DMS 273 (cell line): ENCODE results near the gene UBASH3A.

ENCODE experiments used
- DNase-seq: peaks from one replicate; lab custom pipeline; 2025; ENCODE audit not compliant: unreplicated experiment; lab: John Stamatoyannopoulos, UW

Gene UBASH3A

GRCh38 chr21:42374457-42374856 lies 29.2 kb upstream of the UBASH3A start:
- DNase-seq, result no peak

GRCh38 chr21:42374864-42375499 lies 28.7 kb upstream of the UBASH3A start:
- DNase-seq, result peak; percentile 14

- no peak for DNase-seq
Measured at GRCh38 chr21:42375506-42375905, 28.2 kb upstream of the UBASH3A start.

- no peak for DNase-seq
Measured at GRCh38 chr21:42375966-42376337, 27.8 kb upstream of the UBASH3A start.

- DNase-seq, result no peak
Measured at GRCh38 chr21:42376338-42376982, 27.2 kb upstream of the UBASH3A start.

- DNase-seq, result no peak
Measured at GRCh38 chr21:42377211-42377950, 26.3 kb upstream of the UBASH3A start.

GRCh38 chr21:42377951-42378340 lies 25.8 kb upstream of the UBASH3A start:
- DNase-seq, result no peak

- DNase-seq, result no peak
Measured at GRCh38 chr21:42378418-42378817, 25.3 kb upstream of the UBASH3A start.

- no peak for DNase-seq
Measured at GRCh38 chr21:42379426-42380215, 24.1 kb upstream of the UBASH3A start.

- peak; percentile 83 for DNase-seq
Measured at GRCh38 chr21:42381347-42381984, 22.2 kb upstream of the UBASH3A start.

GRCh38 chr21:42382915-42383314 lies 20.8 kb upstream of the UBASH3A start:
- no peak for DNase-seq

- DNase-seq, result no peak
Measured at GRCh38 chr21:42383331-42383730, 20.4 kb upstream of the UBASH3A start.

GRCh38 chr21:42384156-42384945 lies 19.4 kb upstream of the UBASH3A start:
- DNase-seq, result no peak

- no peak for DNase-seq
Measured at GRCh38 chr21:42384989-42385388, 18.7 kb upstream of the UBASH3A start.

- DNase-seq, result no peak
Measured at GRCh38 chr21:42385619-42386018, 18.1 kb upstream of the UBASH3A start.

GRCh38 chr21:42386034-42386591 lies 17.6 kb upstream of the UBASH3A start:
- DNase-seq, result no peak

GRCh38 chr21:42387164-42387563 lies 16.5 kb upstream of the UBASH3A start:
- DNase-seq, result no peak

- no peak for DNase-seq
Measured at GRCh38 chr21:42387843-42388340, 15.8 kb upstream of the UBASH3A start.

- no peak for DNase-seq
Measured at GRCh38 chr21:42388740-42389448, 14.8 kb upstream of the UBASH3A start.
